GM12892 (cell line): ENCODE results near the gene ITPR1.

Experiments
- POLR2A ChIP-seq: IDR thresholded peaks from 2 replicates; pipeline ENCODE4 v1.6.1; 2011; ENCODE audit warnings: low read depth, low read length, control low read depth
- POLR2AphosphoS5 ChIP-seq: IDR thresholded peaks from 2 replicates; pipeline ENCODE4 v1.6.1; 2011; ENCODE audit warnings: low read depth, low read length, control low read depth
- TAF1 ChIP-seq: IDR thresholded peaks from 2 replicates; pipeline ENCODE4 v1.6.1; 2011; ENCODE audit warnings: low read depth, mild to moderate bottlenecking, control low read depth, low read length, borderline replicate concordance

GRCh38 chr3:4864503-4864902, 371.4 kb downstream of the ITPR1 start:
- TF ChIP-seq POLR2A (no peak), POLR2AphosphoS5 (no peak), TAF1 (no peak)
